A673 (cell line): ENCODE data around the gene CFAP46. TPM values are rescaled to one million over a fixed set of nuclear protein-coding genes. Genes with fewer than 3 reads are reported as not detected.

Experiments used
- BruUV-seq: library from RNA; stranded (reverse); fragments of 400-500 nt; replicated peaks from 2 replicates; lab custom pipeline; 2021; lab: Mats Ljungman, UMichigan
- CTCF ChIA-PET: fragments of 300-600 bp; sonication (Branson Sonifier 250); formaldehyde crosslinking; loops from one replicate; lab custom pipeline; 2022; ENCODE audit warnings: antibody characterized with exemption; lab: Charles Lee
- POLR2A ChIA-PET: fragments of 300-600 bp; sonication (Branson Sonifier 250); formaldehyde crosslinking; loops from one replicate; lab custom pipeline; 2022; ENCODE audit warnings: antibody characterized with exemption; ENCODE audit not compliant: low non-redundant PET; lab: Charles Lee
- DNase-seq: peaks from one replicate; pipeline ENCODE4 v3.0.0-alpha.2; 2015; ENCODE audit warnings: low spot score
- H3K27ac ChIP-seq: fragments of 200-600 bp; sonication (generic); 2 replicates; pipeline ENCODE4 v1.5.1; 2016; ENCODE audit warnings: mixed run types, low read depth, mild to moderate bottlenecking, mixed read lengths, antibody characterized with exemption, low read length; ENCODE audit not compliant: poor library complexity, severe bottlenecking
- H3K27me3 ChIP-seq: fragments of 200-600 bp; sonication (generic); replicated peaks from 2 replicates; pipeline ENCODE4 v1.6.1; 2017; ENCODE audit warnings: mixed run types, low read depth, mild to moderate bottlenecking, mixed read lengths, antibody characterized with exemption, low read length; ENCODE audit not compliant: insufficient read depth, poor library complexity
- H3K36me3 ChIP-seq: fragments of 200-600 bp; sonication (generic); 2 replicates; pipeline ENCODE4 v1.6.1; 2016; ENCODE audit warnings: mixed run types, mild to moderate bottlenecking, mixed read lengths, antibody characterized with exemption, low read length; ENCODE audit not compliant: insufficient read depth, poor library complexity, severe bottlenecking
- H3K4me1 ChIP-seq: fragments of 200-600 bp; sonication (generic); 2 replicates; pipeline ENCODE4 v1.6.1; 2017; ENCODE audit warnings: mixed run types, mild to moderate bottlenecking, mixed read lengths, antibody characterized with exemption, low read length; ENCODE audit not compliant: insufficient read depth, poor library complexity, severe bottlenecking
- H3K4me3 ChIP-seq: fragments of 200-600 bp; sonication (generic); 2 replicates; pipeline ENCODE4 v1.5.1; 2016; ENCODE audit warnings: low read depth, mixed run types, mild to moderate bottlenecking, mixed read lengths, low read length; ENCODE audit not compliant: poor library complexity, severe bottlenecking
- H3K9me3 ChIP-seq: fragments of 200-600 bp; sonication (generic); 2 replicates; pipeline ENCODE4 v1.6.1; 2016; ENCODE audit warnings: mixed run types, low read depth, mild to moderate bottlenecking, mixed read lengths, antibody characterized with exemption, low read length; ENCODE audit not compliant: poor library complexity, severe bottlenecking
- CTCF ChIP-seq: fragments of 300-800, 200-600 bp; sonication (generic); conservative IDR thresholded peaks from 2 replicates; pipeline ENCODE4 v1.5.1; 2017; ENCODE audit warnings: low read depth, mild to moderate bottlenecking, antibody characterized with exemption, low read length, moderate library complexity, mixed read lengths
- EZH2 ChIP-seq: fragments of 200-600 bp; sonication (generic); IDR thresholded peaks from 2 replicates; pipeline ENCODE4 v1.6.1; 2017; ENCODE audit warnings: borderline replicate concordance, low read depth, mild to moderate bottlenecking, mixed read lengths, antibody characterized with exemption, low read length; ENCODE audit not compliant: poor library complexity, severe bottlenecking
- intact Hi-C: fragments of 100-400 bp; cut with micrococcal nuclease; formaldehyde crosslinking; loops from one replicate; pipeline ENCODE4 v1.10.0; 2022; ENCODE audit not compliant: unreplicated experiment
- total RNA-seq: library from RNA; stranded (reverse); gene quantifications from 2 replicates; pipeline ENCODE4 v1.2.3, GENCODE V29; 2021

CFAP46 gene
- total RNA-seq, 1 experiment from 2014 or later: 1.9 TPM

GRCh38 chr10:132848951-132849545, 93.3 kb downstream of the CFAP46 start:
- no peak overlapping the region for H3K27ac ChIP-seq
- CTCF ChIA-PET: no interaction called here
- BruUV-seq: no TSS peak
- DNase-seq: no peak
- intact Hi-C loops: no loop called here
- TF ChIP-seq EZH2 (no peak), CTCF (no peak)
- POLR2A ChIA-PET: no interaction called here
- no peaks in the 10 kb centered on the region for H3K4me1 ChIP-seq
- H3K27me3 ChIP-seq: peaks cover 72% of the 10 kb centered on the region
- H3K4me3 ChIP-seq: no peak overlapping the region
- H3K36me3 ChIP-seq: no peaks in the 10 kb centered on the region
- no peaks in the 10 kb centered on the region for H3K9me3 ChIP-seq

- no peaks in the 10 kb centered on the region for H3K36me3 ChIP-seq
- H3K27ac ChIP-seq: no peak overlapping the region
- POLR2A ChIA-PET: no interaction called here
- peaks cover 65% of the 10 kb centered on the region for H3K27me3 ChIP-seq
- H3K9me3 ChIP-seq: no peaks in the 10 kb centered on the region
- no peak for DNase-seq
- CTCF ChIA-PET: no interaction called here
- BruUV-seq: no TSS peak
- H3K4me1 ChIP-seq: no peaks in the 10 kb centered on the region
- H3K4me3 ChIP-seq: no peak overlapping the region
- no peak for TF ChIP-seq EZH2
- TF ChIP-seq CTCF: no peak
- intact Hi-C loops: no loop called here
Observed at GRCh38 chr10:132848291-132848701, 94.1 kb downstream of the CFAP46 start.

- intact Hi-C loops: no loop called here
- no peak for TF ChIP-seq EZH2
- TF ChIP-seq CTCF: no peak
- no peak overlapping the region for H3K4me3 ChIP-seq
- H3K4me1 ChIP-seq: no peaks in the 10 kb centered on the region
- H3K27ac ChIP-seq: no peak overlapping the region
- ChIA-PET POLR2A (no interaction called here), CTCF (no interaction called here)
- no TSS peak for BruUV-seq
- no peak for DNase-seq
- peaks cover 60% of the 10 kb centered on the region for H3K27me3 ChIP-seq
- H3K9me3 ChIP-seq: peaks cover 3% of the 10 kb centered on the region
- no peaks in the 10 kb centered on the region for H3K36me3 ChIP-seq
Observed at GRCh38 chr10:132847856-132848255, 94.5 kb downstream of the CFAP46 start.
